ENCODE results near the gene VPS18. TPM values are rescaled to one million over a fixed set of nuclear protein-coding genes. Genes with fewer than 3 reads are reported as not detected.

Gene VPS18
- total and polyA plus RNA-seq, 5 experiments from 2014 or later: 11.1 to 20.7 (median 19.2) TPM

GRCh38 chr15:40873694-40874561 lies 20.3 kb upstream of the VPS18 start, which contains the start of gene RHOV:
RHOV (minus strand) TSS chr15:40874234; CDS start chr15:40874139, 95 bp downstream.
- Mint-ChIP-seq H3K9me3 (no peaks in the 10 kb centered on the region), H3K4me1 (peaks cover 6 to 13% (median 7%) of the 10 kb centered on the region in 4 donors), H3K27ac (peak within 1 kb of the TSS in 3 of 10 donors; percentile 8 to 70 (median 58)), H3K27me3 (peaks cover 3 to 12% (median 9%) of the 10 kb centered on the region in 5 donors), H3K36me3 (no peaks in the 10 kb centered on the region), H3K4me3 (peak within 1 kb of the TSS; percentile 74 to 97 (median 84))
- DNase-seq (peak in 9 of 10 donors; percentile 20 to 57 (median 42)), ATAC-seq (peak; percentile 92 to 93)
- POLR2A ChIA-PET: interaction anchor here (1.0 to 1.2 kb wide), 2 partner anchors 15 to 18 kb away, joined by 4 read pairs; no protein-coding TSS in a partner anchor

- Mint-ChIP-seq H3K27me3 (peaks cover 3 to 12% (median 9%) of the 10 kb centered on the region in 5 donors), H3K4me1 (peaks cover 6 to 13% (median 7%) of the 10 kb centered on the region in 4 donors), H3K27ac (no peak overlapping the region), H3K4me3 (peak overlapping the region in 2 of 10 donors; percentile 7 to 18), H3K9me3 (no peaks in the 10 kb centered on the region), H3K36me3 (no peaks in the 10 kb centered on the region)
- DNase-seq (no peak), ATAC-seq (no peak)
- POLR2A ChIA-PET: no interaction called here
Measured at GRCh38 chr15:40875991-40876730, 18.1 kb upstream of the VPS18 start.

GRCh38 chr15:40877694-40878093 lies 16.6 kb upstream of the VPS18 start:
- H3K36me3 Mint-ChIP-seq: no peaks in the 10 kb centered on the region
- H3K4me3 Mint-ChIP-seq: no peak overlapping the region
- H3K4me1 Mint-ChIP-seq: peaks cover 3 to 13% (median 8%) of the 10 kb centered on the region in 4 donors
- H3K27me3 Mint-ChIP-seq: peaks cover 3 to 12% (median 9%) of the 10 kb centered on the region in 5 donors
- POLR2A ChIA-PET: no interaction called here
- no peak for DNase-seq
- H3K27ac Mint-ChIP-seq: no peak overlapping the region
- peaks cover 0 to 2% (median 0%) of the 10 kb centered on the region in 9 donors for H3K9me3 Mint-ChIP-seq
- no peak for ATAC-seq

GRCh38 chr15:40878785-40879184 lies 15.5 kb upstream of the VPS18 start:
- no peak for DNase-seq
- H3K9me3 Mint-ChIP-seq: peaks cover 0 to 2% (median 0%) of the 10 kb centered on the region in 9 donors
- POLR2A ChIA-PET: interaction anchor here (0.8 kb wide), 1 partner anchor 11 kb away, joined by 3 read pairs; no protein-coding TSS in a partner anchor

GRCh38 chr15:40879609-40880008 lies 14.6 kb upstream of the VPS18 start:
- H3K27me3 Mint-ChIP-seq: peaks cover 0 to 7% (median 3%) of the 10 kb centered on the region in 5 donors
- peaks cover 0 to 2% (median 0%) of the 10 kb centered on the region in 9 donors for H3K9me3 Mint-ChIP-seq
- no peak overlapping the region for H3K27ac Mint-ChIP-seq
- DNase-seq: no peak
- peaks cover 0 to 9% (median 7%) of the 10 kb centered on the region in 4 donors for H3K4me1 Mint-ChIP-seq
- no peak for ATAC-seq
- no peak overlapping the region for H3K4me3 Mint-ChIP-seq
- POLR2A ChIA-PET: no interaction called here
- H3K36me3 Mint-ChIP-seq: no peaks in the 10 kb centered on the region

More at GRCh38 chr15:40878785-40879184, 15.5 kb upstream of the VPS18 start:
- no peak overlapping the region for H3K27ac Mint-ChIP-seq
- no peak overlapping the region for H3K4me3 Mint-ChIP-seq
- peaks cover 3 to 12% (median 8%) of the 10 kb centered on the region in 5 donors for H3K27me3 Mint-ChIP-seq
- H3K36me3 Mint-ChIP-seq: no peaks in the 10 kb centered on the region
- ATAC-seq: no peak
- H3K4me1 Mint-ChIP-seq: peaks cover 3 to 8% (median 6%) of the 10 kb centered on the region in 4 donors

DNA sequence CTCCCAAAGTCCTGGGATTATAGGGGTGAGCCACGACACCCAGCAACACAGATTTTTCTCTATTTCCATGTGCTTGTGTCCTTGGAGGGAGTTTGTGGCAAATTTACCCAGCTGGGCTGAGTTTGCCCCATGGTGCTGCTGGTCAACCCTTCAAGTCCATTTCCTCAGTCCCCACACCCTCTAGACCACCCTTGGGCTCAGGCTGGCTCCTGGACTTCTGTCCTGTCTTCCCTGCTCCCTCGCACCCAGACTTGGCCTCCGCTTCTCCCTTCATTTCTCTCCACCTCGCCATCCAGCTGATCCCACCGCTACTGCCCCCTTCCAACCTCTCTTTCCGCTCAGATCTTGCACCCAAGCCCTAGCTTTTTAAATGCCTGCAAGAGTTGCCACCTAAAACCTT lies 12.9 kb upstream of the VPS18 start:
- DNase-seq: no peak
- Mint-ChIP-seq H3K27me3 (peaks cover 0 to 3% (median 3%) of the 10 kb centered on the region in 5 donors), H3K9me3 (peaks cover 0 to 2% (median 0%) of the 10 kb centered on the region in 9 donors), H3K4me3 (peak overlapping the region in 1 of 10 donors; percentile 24), H3K4me1 (peaks cover 7 to 18% (median 16%) of the 10 kb centered on the region in 4 donors), H3K36me3 (no peaks in the 10 kb centered on the region), H3K27ac (no peak overlapping the region)
- POLR2A ChIA-PET: no interaction called here
- no peak for ATAC-seq

DNA sequence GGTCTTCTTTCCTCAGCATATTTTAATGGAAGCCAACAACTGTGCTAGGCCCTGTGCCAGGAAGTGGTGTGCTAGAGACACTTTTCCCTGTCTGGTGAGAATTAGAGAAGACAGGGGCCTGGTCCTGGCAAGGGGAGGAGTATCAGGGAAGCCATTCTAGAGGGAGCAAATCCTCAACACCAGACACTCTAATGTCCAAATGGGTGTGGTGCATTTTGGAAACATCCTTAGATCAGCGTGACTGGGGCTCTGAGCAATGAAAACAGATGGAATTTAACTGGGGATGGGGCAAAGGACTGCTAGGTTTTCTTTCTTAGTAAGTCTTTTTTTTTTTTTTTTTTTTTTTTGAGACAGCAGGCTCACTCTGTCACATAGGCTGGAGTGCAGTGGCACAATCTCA lies 7.7 kb upstream of the VPS18 start:
- H3K36me3 Mint-ChIP-seq: no peaks in the 10 kb centered on the region
- H3K4me1 Mint-ChIP-seq: peaks cover 9 to 22% (median 16%) of the 10 kb centered on the region in 4 donors
- H3K9me3 Mint-ChIP-seq: no peaks in the 10 kb centered on the region
- ATAC-seq (no peak), DNase-seq (no peak)
- POLR2A ChIA-PET: no interaction called here
- no peak overlapping the region for H3K4me3 Mint-ChIP-seq
- H3K27ac Mint-ChIP-seq: no peak overlapping the region
- H3K27me3 Mint-ChIP-seq: no peaks in the 10 kb centered on the region

GRCh38 chr15:40889112-40889511 lies 5.1 kb upstream of the VPS18 start:
- H3K27me3 Mint-ChIP-seq: no peaks in the 10 kb centered on the region
- H3K36me3 Mint-ChIP-seq: no peaks in the 10 kb centered on the region
- H3K4me3 Mint-ChIP-seq: no peak overlapping the region
- no peak overlapping the region for H3K27ac Mint-ChIP-seq
- ATAC-seq (no peak), DNase-seq (no peak)
- no peaks in the 10 kb centered on the region for H3K9me3 Mint-ChIP-seq
- POLR2A ChIA-PET: interaction anchor here (1.0 kb wide), 1 partner anchor 10 kb away, joined by 3 read pairs; no protein-coding TSS in a partner anchor
- H3K4me1 Mint-ChIP-seq: peaks cover 18 to 35% (median 29%) of the 10 kb centered on the region in 4 donors

GRCh38 chr15:40891138-40891537 lies 3.1 kb upstream of the VPS18 start:
- no peak overlapping the region for H3K27ac Mint-ChIP-seq
- peaks cover 21 to 39% (median 34%) of the 10 kb centered on the region in 4 donors for H3K4me1 Mint-ChIP-seq
- DNase-seq: no peak
- peaks cover 0 to 5% (median 0%) of the 10 kb centered on the region in 3 donors for H3K36me3 Mint-ChIP-seq
- H3K27me3 Mint-ChIP-seq: no peaks in the 10 kb centered on the region
- no peaks in the 10 kb centered on the region for H3K9me3 Mint-ChIP-seq
- POLR2A ChIA-PET: interaction anchor here (6.0 kb wide), 1 partner anchor 33 kb away, joined by 49 read pairs; no protein-coding TSS in a partner anchor
- no peak overlapping the region for H3K4me3 Mint-ChIP-seq
- no peak for ATAC-seq

DNA sequence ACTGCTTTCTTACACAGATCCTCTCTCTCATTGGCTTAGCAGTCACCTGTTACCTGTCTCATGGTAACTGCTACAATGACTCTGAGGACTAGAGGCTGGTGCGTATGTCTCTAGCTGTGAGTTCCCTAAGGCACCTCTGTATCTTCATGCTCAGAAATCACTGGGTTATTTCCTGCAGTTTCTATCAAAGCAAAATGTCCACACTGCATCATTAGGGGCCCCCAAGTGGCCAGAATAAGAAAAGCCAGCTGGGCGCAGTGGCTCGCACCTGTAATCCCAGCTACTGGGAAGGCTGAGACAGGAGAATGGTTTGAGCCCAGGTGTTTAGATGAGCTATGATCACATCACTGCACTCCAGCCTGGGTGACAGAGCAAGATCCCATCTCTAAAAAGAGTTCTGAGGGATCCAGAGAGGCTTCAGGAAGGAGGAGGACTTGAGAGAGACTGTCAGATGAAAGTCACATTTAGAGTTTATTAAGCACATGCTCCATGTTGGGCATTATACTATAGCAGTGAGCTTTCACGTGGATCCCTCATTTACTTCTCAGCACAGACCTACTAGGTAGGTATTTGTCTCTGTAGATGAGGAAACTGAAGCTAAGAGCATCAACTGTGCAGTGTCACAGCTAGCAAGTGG lies 2.3 kb upstream of the VPS18 start:
- H3K4me3 Mint-ChIP-seq: peak overlapping the region in 2 of 10 donors; percentile 15 to 57
- ATAC-seq (no peak), DNase-seq (peak in 1 of 10 donors; percentile 63)

DNA sequence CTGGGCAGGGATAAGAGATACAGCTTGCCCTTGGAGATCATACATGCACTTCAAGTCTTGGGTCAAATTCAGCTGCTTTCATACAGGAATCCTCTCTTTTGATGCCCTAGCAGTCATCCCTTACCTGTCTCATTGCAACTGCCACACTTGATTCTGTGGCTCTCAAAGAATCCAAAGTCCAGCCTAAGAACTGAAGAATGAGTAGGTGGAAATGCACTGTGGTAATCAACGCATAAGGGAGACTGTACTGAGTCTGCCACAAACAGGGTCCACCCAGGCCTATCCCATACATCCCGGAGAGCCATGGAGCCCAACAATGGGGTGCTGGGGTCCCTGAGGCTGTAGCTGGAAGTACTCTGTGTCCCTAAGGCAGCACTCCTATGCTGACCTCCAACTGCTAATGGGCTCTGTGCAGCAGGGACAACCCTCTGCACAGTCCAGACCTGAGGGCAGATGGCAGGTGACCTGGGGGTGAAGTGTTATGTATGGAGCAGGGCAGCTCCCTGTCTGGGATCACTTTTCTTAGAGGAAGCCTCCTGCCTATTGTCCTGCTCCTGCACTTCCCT lies 1.7 kb upstream of the VPS18 start:
- Mint-ChIP-seq H3K4me1 (peaks cover 18 to 38% (median 36%) of the 10 kb centered on the region in 4 donors), H3K36me3 (peaks cover 0 to 19% (median 0%) of the 10 kb centered on the region in 3 donors), H3K4me3 (peak overlapping the region in 6 of 10 donors; percentile 8 to 69 (median 46)), H3K27me3 (no peaks in the 10 kb centered on the region), H3K9me3 (no peaks in the 10 kb centered on the region), H3K27ac (peak overlapping the region in 6 of 10 donors; percentile 28 to 84 (median 50))
- ATAC-seq (no peak), DNase-seq (peak in 1 of 10 donors; percentile 45)
- POLR2A ChIA-PET: interaction anchor here (0.6 to 6.0 kb wide), 3 partner anchors 18 to 246 kb away, joined by 4 to 49 read pairs (median 4); partner anchors contain the start of gene RHOV

More for the DNA sequence above, 2.3 kb upstream of the VPS18 start:
- POLR2A ChIA-PET: interaction anchor here (0.6 to 6.0 kb wide), 3 partner anchors 18 to 246 kb away, joined by 4 to 49 read pairs (median 4); partner anchors contain the start of gene RHOV
- Mint-ChIP-seq H3K27me3 (no peaks in the 10 kb centered on the region), H3K36me3 (peaks cover 0 to 13% (median 0%) of the 10 kb centered on the region in 3 donors), H3K27ac (peak overlapping the region in 3 of 10 donors; percentile 10 to 84 (median 15)), H3K9me3 (no peaks in the 10 kb centered on the region), H3K4me1 (peaks cover 18 to 36% (median 35%) of the 10 kb centered on the region in 4 donors)
